H1 (cell line): ENCODE data around the gene ERO1A. TPM values are rescaled to one million over a fixed set of nuclear protein-coding genes. Genes with fewer than 3 reads are reported as not detected.

Source experiments
- CTCF ChIA-PET: fragments of 300-600 bp; sonication (Branson Sonifier 250); formaldehyde crosslinking; loops from one replicate; lab custom pipeline; 2021; ENCODE audit not compliant: partially characterized antibody; lab: Charles Lee
- POLR2A ChIA-PET: fragments of 300-600 bp; sonication (Branson Sonifier 250); formaldehyde crosslinking; loops from one replicate; lab custom pipeline; 2021; ENCODE audit warnings: inconsistent platforms; ENCODE audit not compliant: partially characterized antibody; lab: Charles Lee
- DNase-seq, 2 experiments: peaks; one replicate each; pipeline versions ENCODE4 v3.0.0 to v3.0.0-alpha.2; 2010 to 2022; ENCODE audit warnings: low spot score in 2 of 2, low read depth in 1 of 2, mixed read lengths in 1 of 2
- FAIRE-seq: peaks from 2 replicates; lab custom pipeline; 2011; peaks lifted over from hg19 to GRCh38; lab: Jason Lieb, UNC
- H2AFZ ChIP-seq: 2 replicates; pipeline ENCODE4 v1.8.1; 2012; ENCODE audit warnings: low read length, inconsistent platforms
- H2AK5ac ChIP-seq: 2 replicates; pipeline ENCODE4 v1.6.1; 2013; ENCODE audit warnings: low read depth, low read length
- H2BK120ac ChIP-seq: replicated peaks from 2 replicates; pipeline ENCODE3; 2013; ENCODE audit warnings: low read depth, low read length, inconsistent platforms
- H2BK12ac ChIP-seq: 2 replicates; pipeline ENCODE4 v1.6.1; 2013; ENCODE audit warnings: low read depth, low read length
- H2BK15ac ChIP-seq: 2 replicates; pipeline ENCODE4 v1.6.1; 2013; ENCODE audit warnings: low read length
- H2BK20ac ChIP-seq: 2 replicates; pipeline ENCODE4 v1.6.1; 2013; ENCODE audit warnings: low read length
- H2BK5ac ChIP-seq: 2 replicates; pipeline ENCODE4 v1.6.1; 2013; ENCODE audit warnings: low read depth, low read length
- H3K14ac ChIP-seq: 2 replicates; pipeline ENCODE4 v1.6.1; 2013; ENCODE audit warnings: inconsistent platforms; ENCODE audit not compliant: insufficient read length
- H3K18ac ChIP-seq: 2 replicates; pipeline ENCODE4 v1.6.1; 2013; ENCODE audit warnings: low read length; ENCODE audit errors: extremely low read depth
- H3K23ac ChIP-seq: 2 replicates; pipeline ENCODE4 v1.6.1; 2013; ENCODE audit warnings: inconsistent platforms; ENCODE audit not compliant: insufficient read length
- H3K23me2 ChIP-seq: 2 replicates; pipeline ENCODE4 v1.6.1; 2013; ENCODE audit warnings: low read depth, low read length
- H3K27ac ChIP-seq: 2 replicates; pipeline ENCODE4 v1.6.1; 2011; ENCODE audit warnings: low read depth, low read length, inconsistent platforms
- H3K27me3 ChIP-seq, 4 experiments: replicated peaks in 1 of 4; 1 replicate in 1 of 4; 2 replicates in 3 of 4; pipeline versions ENCODE4 v1.6.1 to v1.8.1; 2011 to 2013; ENCODE audit warnings: low read length in 3 of 4, mild to moderate bottlenecking in 3 of 4, inconsistent platforms in 2 of 4, mixed read lengths in 2 of 4, moderate library complexity in 1 of 4; ENCODE audit not compliant: control insufficient read depth in 3 of 4, insufficient read depth in 3 of 4; ENCODE audit errors: extremely low read depth in 1 of 4
- H3K36me3 ChIP-seq, 4 experiments: 2 replicates each; pipeline versions ENCODE4 v1.6.1 to v1.8.1; 2011 to 2013; ENCODE audit warnings: mild to moderate bottlenecking in 4 of 4, low read length in 3 of 4, moderate library complexity in 2 of 4, control low read depth in 1 of 4, inconsistent platforms in 1 of 4; ENCODE audit not compliant: insufficient read depth in 4 of 4, control insufficient read depth in 2 of 4
- H3K4ac ChIP-seq: replicated peaks from 2 replicates; pipeline ENCODE3; 2013; ENCODE audit warnings: low read length, low read depth, mixed read lengths, inconsistent platforms; ENCODE audit not compliant: insufficient read length
- H3K4me1 ChIP-seq, 4 experiments: replicated peaks in 1 of 4; 1 replicate in 1 of 4; 2 replicates in 3 of 4; pipeline versions ENCODE4 v1.6.1 to v1.8.1; 2011 to 2013; ENCODE audit warnings: low read length in 3 of 4, inconsistent platforms in 2 of 4, mixed read lengths in 1 of 4; ENCODE audit not compliant: insufficient read depth in 4 of 4, control insufficient read depth in 3 of 4
- H3K4me2 ChIP-seq, 2 experiments: 2 replicates each; pipeline versions ENCODE4 v1.6.1 to v1.8.1; 2011 to 2013; ENCODE audit warnings: low read depth in 2 of 2, low read length in 2 of 2, control low read depth in 1 of 2, inconsistent platforms in 1 of 2, mild to moderate bottlenecking in 1 of 2; ENCODE audit not compliant: insufficient read depth in 1 of 2
- H3K4me3 ChIP-seq, 4 experiments: fragments of 200-600, 300-600 bp in 1 of 4; sonication (generic), shearing (Covaris generic), sonication (Bioruptor Twin) in 1 of 4; 2 replicates each; pipeline versions ENCODE4 v1.5.1 to v1.8.1; 2011 to 2016; ENCODE audit warnings: low read length in 4 of 4, low read depth in 3 of 4, control low read depth in 2 of 4, inconsistent platforms in 2 of 4, mild to moderate bottlenecking in 2 of 4, mixed read lengths in 1 of 4, moderate library complexity in 1 of 4; ENCODE audit not compliant: insufficient read depth in 2 of 4; ENCODE audit errors: extremely low read depth in 1 of 4
- H3K56ac ChIP-seq: replicated peaks from 2 replicates; pipeline ENCODE3; 2013; ENCODE audit warnings: low read depth, mild to moderate bottlenecking, mixed read lengths, low read length, inconsistent platforms; ENCODE audit not compliant: insufficient read length
- H3K79me1 ChIP-seq: 2 replicates; pipeline ENCODE4 v1.6.1; 2013; ENCODE audit warnings: low read depth, low read length, control low read depth
- H3K79me2 ChIP-seq, 2 experiments: 2 replicates each; pipeline versions ENCODE4 v1.6.1 to v1.8.1; 2012 to 2013; ENCODE audit warnings: low read length in 2 of 2, mild to moderate bottlenecking in 2 of 2, inconsistent platforms in 1 of 2; ENCODE audit not compliant: insufficient read depth in 2 of 2, control insufficient read depth in 1 of 2
- H3K9ac ChIP-seq, 4 experiments: replicated peaks in 1 of 4; 1 replicate in 1 of 4; 2 replicates in 3 of 4; pipeline versions ENCODE4 v1.6.1 to v1.8.1; 2011 to 2013; ENCODE audit warnings: low read depth in 3 of 4, low read length in 3 of 4, control low read depth in 2 of 4, mild to moderate bottlenecking in 2 of 4, moderate library complexity in 2 of 4, inconsistent platforms in 1 of 4; ENCODE audit errors: extremely low read depth in 1 of 4
- H3K9me3 ChIP-seq, 2 experiments: 2 replicates each; pipeline versions ENCODE4 v1.6.1 to v1.8.1; 2012 to 2013; ENCODE audit warnings: mild to moderate bottlenecking in 2 of 2, moderate library complexity in 2 of 2, control low read depth in 1 of 2, inconsistent platforms in 1 of 2, low read depth in 1 of 2, low read length in 1 of 2, mixed read lengths in 1 of 2; ENCODE audit not compliant: insufficient read depth in 2 of 2
- H4K20me1 ChIP-seq, 2 experiments: replicated peaks in 1 of 2; 2 replicates each; pipeline versions ENCODE3 to v1.8.1; 2011 to 2013; ENCODE audit warnings: inconsistent platforms in 2 of 2, low read length in 2 of 2, mild to moderate bottlenecking in 1 of 2; ENCODE audit not compliant: insufficient read depth in 2 of 2, control insufficient read depth in 1 of 2
- H4K5ac ChIP-seq: 2 replicates; pipeline ENCODE4 v1.6.1; 2013; ENCODE audit warnings: low read length, low read depth, mixed read lengths, inconsistent platforms; ENCODE audit not compliant: insufficient read length
- H4K8ac ChIP-seq: 2 replicates; pipeline ENCODE4 v1.8.0; 2013; ENCODE audit warnings: mild to moderate bottlenecking, moderate library complexity, low read length, inconsistent platforms; ENCODE audit not compliant: insufficient read depth; ENCODE audit errors: extremely low read depth
- H4K91ac ChIP-seq: replicated peaks from 2 replicates; pipeline ENCODE3; 2013; ENCODE audit warnings: low read length, mixed read lengths, inconsistent platforms; ENCODE audit not compliant: insufficient read length
- ASH2L ChIP-seq: fragments of 200-600, 300-600 bp; sonication (generic); IDR thresholded peaks from one replicate; pipeline ENCODE4 v1.7.1; 2017; ENCODE audit warnings: low read length
- ATF3 ChIP-seq: IDR thresholded peaks from 2 replicates; pipeline ENCODE4 v1.6.1; 2011; ENCODE audit warnings: low read depth, mild to moderate bottlenecking, low read length; ENCODE audit not compliant: insufficient read depth
- SIRT6 ChIP-seq: IDR thresholded peaks from one replicate; pipeline ENCODE4 v1.7.1; 2012; ENCODE audit warnings: low read length, inconsistent platforms
- TEAD4 ChIP-seq: IDR thresholded peaks from 2 replicates; pipeline ENCODE4 v1.6.1; 2012; ENCODE audit warnings: low read depth, low read length, inconsistent platforms, mixed read lengths
- WGBS, 2 experiments: shearing (Covaris generic) in 1 of 2; methylation state at CpG; one replicate each; pipeline versions ENCODE4 v1.1.6 to v1.1.7; 2013 to 2015; ENCODE audit warnings: low lambda C conversion rate in 2 of 2, mixed read lengths in 2 of 2, inconsistent platforms in 1 of 2, low coverage in 1 of 2, missing lambda C conversion rate in 1 of 2; ENCODE audit not compliant: insufficient replicate concordance in 2 of 2, insufficient coverage in 1 of 2, insufficient read length in 1 of 2; ENCODE audit errors: extremely low coverage in 1 of 2, missing lambda C conversion rate in 1 of 2; 5-methylcytosine and 5-hydroxymethylcytosine counted together
- polyA plus RNA-seq, 7 experiments: library from polyadenylated mRNA; depleted of rRNA in 3 of 7; stranded (reverse) in 5 of 7; unstranded in 2 of 7; fragments of >200 nt in 5 of 7; fragments of 200-250 nt in 2 of 7; gene quantifications; 1 replicate in 5 of 7; 2 replicates in 1 of 7; 4 replicates in 1 of 7; pipeline versions ENCODE4 v1.2.1 to v1.2.3, GENCODE V29; 2011 to 2013; ENCODE audit warnings: missing spikeins in 2 of 7, mixed read lengths in 2 of 7
- total RNA-seq: library from RNA; stranded (reverse); fragmentation: NEBNext Ultra II Directional; extraction: Animal tissue kit (Norgen Biotek cat#: 25700); gene quantifications from 2 replicates; pipeline ENCODE4 v1.2.1, GENCODE V29; 2021
- TF ChIP-seq, protein P1 (sequence below): IDR thresholded peaks from 2 replicates; pipeline ENCODE4 v1.6.1; 2011; ENCODE audit warnings: low read length, improper control_type of control experiment

ERO1A gene
- total and polyA plus RNA-seq, 2 of the 8 experiments (the other 6 are each of a cell fraction or from before 2014, with no cell fraction given) = 15.7 to 42.0 TPM

GRCh38 chr14:52701223-52701622, 5.9 kb upstream of the ERO1A start:
- TF ChIP-seq ATF3 (no peak), ASH2L (no peak), SIRT6 (no peak), TEAD4 (no peak)
- TF ChIP-seq, protein P1, sequence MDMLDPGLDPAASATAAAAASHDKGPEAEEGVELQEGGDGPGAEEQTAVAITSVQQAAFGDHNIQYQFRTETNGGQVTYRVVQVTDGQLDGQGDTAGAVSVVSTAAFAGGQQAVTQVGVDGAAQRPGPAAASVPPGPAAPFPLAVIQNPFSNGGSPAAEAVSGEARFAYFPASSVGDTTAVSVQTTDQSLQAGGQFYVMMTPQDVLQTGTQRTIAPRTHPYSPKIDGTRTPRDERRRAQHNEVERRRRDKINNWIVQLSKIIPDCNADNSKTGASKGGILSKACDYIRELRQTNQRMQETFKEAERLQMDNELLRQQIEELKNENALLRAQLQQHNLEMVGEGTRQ = no peak
- Histone ChIP-seq H2BK120ac (no peak overlapping the region), H2BK20ac (no peak overlapping the region), H3K4ac (no peak overlapping the region), H2BK12ac (no peak overlapping the region), H3K4me1 (no peaks in the 10 kb centered on the region), H3K27ac (no peak overlapping the region), H4K5ac (no peak overlapping the region), H3K4me2 (no peak overlapping the region), H2BK15ac (no peak overlapping the region), H3K18ac (no peak overlapping the region), H3K36me3 (no peaks in the 10 kb centered on the region), H4K8ac (no peak overlapping the region), H3K9ac (no peak overlapping the region), H3K56ac (no peak overlapping the region), H3K23me2 (no peaks in the 10 kb centered on the region), H3K14ac (no peak overlapping the region), H3K4me3 (no peak overlapping the region), H3K27me3 (no peaks in the 10 kb centered on the region), H2AFZ (no peak overlapping the region), H3K23ac (no peak overlapping the region), H3K79me1 (no peaks in the 10 kb centered on the region), H4K91ac (no peak overlapping the region), H2BK5ac (no peak overlapping the region), H4K20me1 (no peaks in the 10 kb centered on the region), H3K79me2 (no peaks in the 10 kb centered on the region), H3K9me3 (no peaks in the 10 kb centered on the region), H2AK5ac (no peak overlapping the region)
- ChIA-PET POLR2A (no interaction called here), CTCF (interaction anchor here (0.7 kb wide), 2 partner anchors 262 to 1085 kb away, joined by 3 read pairs; no protein-coding TSS in a partner anchor)
- FAIRE-seq = no peak
- DNase-seq = no peak
- WGBS, 2 experiments = 87% methylated on average over 3 of the region's 3 CpGs; no CpG with 5 or more reads in 1 of the 2 experiments
